Measurements from ENCODE around the gene ARAF.
"Not testable (repeated sequence)": the region's sequence is repeated elsewhere in the genome, so short reads cannot be mapped to it uniquely, and the experiment has no call there.

The ARAF gene

DNA sequence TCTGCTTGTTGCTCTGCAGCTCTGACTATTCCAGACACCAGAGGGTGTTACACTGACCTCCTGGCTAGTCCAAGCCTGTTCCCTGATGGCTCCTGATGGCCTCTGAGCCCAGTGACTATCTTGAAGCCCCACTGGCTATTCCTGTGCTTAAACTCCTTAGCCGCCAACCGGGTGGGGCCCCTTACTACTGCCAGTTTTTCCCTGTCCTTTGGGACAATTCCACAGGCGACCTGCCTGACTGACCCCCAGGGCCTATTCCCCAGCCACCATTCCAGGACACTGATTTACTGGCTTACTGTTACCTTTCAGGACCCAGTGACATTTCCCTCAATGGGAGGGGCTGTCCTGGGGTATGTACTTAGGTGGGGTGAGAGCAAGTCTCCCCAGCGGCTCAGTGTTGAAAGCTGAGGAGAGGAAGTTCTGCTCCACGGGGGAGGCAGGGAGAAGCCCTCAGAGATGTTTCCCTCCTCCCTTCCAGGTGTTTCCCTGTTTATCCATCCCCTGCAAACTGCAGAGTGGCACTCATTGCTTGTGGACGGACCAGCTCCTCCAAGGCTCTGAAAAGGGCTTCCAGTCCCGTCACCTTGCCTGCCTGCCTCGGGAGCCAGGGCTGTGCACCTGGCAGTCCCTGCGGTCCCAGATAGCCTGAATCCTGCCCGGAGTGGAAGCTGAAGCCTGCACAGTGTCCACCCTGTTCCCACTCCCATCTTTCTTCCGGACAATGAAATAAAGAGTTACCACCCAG lies 25.2 kb downstream of the ARAF start:
- DNase-seq (ENCODE audit: low spot score) = no peak

DNA sequence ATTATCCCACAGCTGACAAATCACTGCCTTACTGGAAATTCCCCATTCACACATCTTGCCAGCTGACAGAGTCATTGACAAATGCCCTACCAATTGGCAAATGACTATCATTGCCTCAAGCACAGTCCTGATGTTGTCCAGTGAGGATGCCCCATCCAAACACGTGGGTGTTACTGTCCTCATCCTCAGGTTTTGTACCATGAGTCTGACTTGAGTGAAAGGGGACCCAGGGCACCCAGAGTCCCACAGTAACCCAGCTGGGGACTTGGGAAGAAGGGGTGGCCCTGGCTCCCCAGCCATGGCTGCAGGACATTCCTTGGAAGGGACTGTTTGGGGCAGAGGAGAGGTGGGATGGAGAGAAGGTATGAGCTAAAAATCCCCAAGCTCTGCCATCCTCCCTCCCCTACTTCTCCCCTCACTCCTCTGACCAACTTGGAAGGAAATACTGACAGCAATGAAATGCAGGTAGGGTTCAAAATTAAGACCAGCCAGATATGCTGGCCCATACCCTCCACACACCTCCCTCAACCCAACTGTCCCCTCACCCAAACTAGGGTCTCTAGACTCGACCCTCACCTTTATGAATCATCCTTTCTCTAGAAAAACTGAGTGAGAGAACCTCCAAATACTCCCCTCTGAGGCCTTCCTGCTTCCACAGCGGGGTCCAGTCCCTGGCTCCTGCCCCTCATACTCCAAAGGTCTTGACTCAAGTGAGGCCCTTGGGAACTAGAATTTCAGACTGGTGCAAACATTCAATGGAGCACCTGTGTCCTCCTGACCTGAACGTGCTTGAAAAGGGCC lies 26.3 kb downstream of the ARAF start:
- DNase-seq (ENCODE audit: low spot score) = no peak

DNA sequence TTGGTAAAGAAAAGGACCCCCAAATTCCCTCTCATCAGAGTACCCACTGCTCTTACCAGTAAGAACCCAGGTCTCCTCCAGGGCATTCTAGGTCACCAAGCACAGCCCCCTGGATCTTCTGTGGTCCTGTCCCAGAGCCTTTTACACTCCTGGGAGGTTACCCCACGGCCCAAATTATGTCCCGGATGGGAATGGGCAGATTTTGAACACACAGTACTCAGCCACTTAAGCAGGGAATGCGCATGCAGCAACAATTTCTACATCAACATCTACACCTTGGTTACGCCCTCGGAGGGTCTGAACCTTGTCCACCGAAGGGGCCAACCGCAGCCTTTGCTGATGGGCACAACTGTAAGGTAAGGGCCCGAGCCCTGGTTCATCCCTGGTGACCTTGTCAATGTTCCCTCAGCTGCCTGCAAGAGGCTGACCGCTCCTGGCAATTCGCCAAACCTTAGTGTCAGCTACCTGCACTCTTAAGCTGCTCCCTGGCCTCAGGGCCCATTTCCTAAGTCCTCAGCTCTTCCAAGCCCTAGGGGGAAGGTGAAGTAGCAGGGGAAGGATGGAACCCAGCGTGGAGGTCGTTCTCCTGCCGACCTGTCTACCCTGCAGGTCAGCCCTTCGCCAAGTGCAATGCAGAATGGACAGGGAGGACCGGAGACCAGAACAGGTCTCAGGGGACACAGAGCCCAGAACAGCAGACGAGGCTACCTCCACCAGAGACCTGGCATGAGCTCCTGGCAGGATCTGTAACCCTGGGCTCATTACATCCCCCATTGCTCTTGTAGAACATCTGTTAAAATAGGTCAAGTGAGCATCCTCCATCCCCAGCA lies 27.1 kb downstream of the ARAF start:
- DNase-seq (ENCODE audit: low spot score) = no peak

DNA sequence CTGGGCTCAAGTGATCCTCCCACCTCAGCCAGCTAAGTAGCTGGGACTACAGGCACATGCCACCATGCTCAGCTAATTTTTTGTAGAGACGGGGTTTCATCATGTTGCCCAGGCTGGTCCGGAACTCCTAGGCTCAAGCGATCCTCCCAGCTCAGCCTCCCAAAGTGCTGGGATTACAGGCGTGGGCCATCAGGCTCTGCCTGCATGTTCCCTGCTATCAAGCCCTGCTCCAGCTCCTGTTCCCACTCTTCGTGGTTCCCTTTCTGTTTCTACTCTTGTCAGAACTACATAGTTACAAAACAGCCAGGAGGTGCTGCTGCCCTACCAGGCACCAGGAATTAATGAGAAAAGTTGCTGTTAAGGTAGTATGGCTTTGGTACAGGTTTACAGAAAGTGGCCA lies 30.0 kb downstream of the ARAF start:
- no peak for DNase-seq (ENCODE audit: low spot score)

DNA sequence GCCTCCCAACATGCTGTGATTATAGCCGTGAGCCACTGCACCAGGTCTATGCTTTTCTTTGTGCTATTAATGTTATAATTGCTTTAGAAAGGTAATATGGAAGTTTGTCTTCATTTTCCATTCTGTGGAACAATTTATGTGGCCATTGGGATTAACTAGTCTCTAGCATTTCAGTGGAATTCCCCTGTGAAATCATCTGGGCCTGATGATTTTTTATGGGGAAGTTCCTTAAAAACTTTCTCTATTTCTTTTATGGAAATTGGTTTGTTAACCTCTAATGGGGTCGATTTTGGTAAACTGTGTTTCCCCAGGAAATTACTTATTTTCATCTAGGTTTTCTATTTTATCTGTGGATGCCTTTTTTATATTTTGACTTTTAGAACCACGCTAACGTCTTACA lies 32.5 kb downstream of the ARAF start:
- no peak for DNase-seq (ENCODE audit: low spot score)

DNA sequence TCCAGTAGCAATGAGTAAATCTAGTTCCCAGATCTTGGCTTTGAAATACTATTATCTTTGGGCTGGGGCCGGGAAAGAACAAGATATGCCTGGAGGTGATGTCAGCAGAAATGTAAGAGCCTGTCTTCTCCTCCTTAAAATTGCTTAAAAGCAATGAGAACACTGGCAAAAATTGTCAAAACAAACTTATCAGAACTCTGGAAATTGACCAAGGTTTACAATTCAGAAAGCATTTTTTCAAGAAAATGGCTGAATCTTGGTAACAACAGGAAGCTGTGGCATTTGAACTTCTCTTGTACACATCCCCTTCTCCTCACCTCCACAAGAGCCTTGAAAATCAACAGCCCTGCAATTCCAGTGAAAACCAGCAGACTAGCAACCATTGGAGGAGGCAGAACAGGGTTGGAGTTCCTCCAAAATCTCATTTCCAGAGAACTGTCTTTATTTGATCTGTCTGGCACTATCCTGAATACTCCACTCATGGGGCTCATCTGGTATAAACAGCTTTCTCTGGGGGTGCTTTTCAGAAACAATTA lies 34.8 kb downstream of the ARAF start:
- DNase-seq (ENCODE audit: low spot score) = no peak

DNA sequence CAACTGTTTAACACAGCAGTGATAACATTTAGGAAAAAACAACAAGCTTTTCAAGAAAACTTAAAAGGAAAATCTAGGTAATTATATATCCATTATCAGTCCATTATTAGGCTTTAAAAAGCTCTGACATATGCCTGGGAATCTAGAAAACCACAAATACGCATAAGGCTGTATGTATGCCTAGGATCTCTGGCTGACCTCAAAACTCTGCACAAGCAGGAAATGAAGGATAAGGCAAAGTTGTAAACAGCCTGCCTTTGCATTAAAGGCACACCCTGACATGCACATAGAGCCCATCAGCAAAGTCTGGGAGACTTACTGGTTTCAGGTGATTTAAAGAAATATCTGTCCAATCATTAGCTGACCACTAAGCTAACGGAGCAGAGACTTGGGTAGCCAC lies 35.3 kb downstream of the ARAF start:
- DNase-seq (ENCODE audit: low spot score) = no peak

DNA sequence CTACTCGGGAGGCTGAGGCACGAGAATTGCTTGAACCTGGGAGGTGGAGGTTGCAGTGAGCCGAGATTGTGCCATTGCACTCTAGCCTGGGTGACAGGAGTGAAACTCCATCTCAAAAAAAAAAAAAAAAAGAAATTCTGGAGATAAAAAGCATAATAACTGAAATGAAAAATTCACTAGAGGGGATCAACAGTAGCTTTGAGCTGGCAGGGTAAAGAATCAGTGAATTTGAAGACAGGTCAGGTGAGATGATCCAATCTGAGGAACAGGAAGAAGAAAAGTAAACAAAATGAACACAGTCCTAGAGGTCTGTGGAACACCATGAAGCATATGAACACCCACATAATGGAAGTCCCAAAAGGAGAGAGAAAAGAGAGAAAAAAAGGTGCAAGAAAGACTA lies 36.2 kb downstream of the ARAF start:
- DNase-seq (ENCODE audit: low spot score) = no peak

DNA sequence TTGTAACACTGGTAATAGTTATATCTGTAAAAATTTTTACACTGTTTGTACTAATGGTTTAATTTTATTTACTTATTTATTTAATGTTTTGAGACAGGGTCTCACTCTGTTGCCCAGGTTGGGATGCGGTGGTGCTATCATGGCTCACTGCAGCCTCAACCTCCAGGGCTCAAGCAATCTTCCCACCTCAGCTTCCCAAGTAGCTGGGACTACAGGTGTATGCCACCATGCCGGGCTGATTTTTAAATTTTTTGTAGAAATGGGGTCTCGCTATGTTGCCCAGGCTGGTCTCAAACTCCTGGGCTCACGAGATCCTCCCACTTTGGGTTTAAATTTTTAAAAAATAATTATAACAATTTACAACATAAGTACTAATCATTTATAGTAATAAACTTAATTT lies 42.1 kb downstream of the ARAF start:
- DNase-seq (ENCODE audit: low spot score) = not testable (repeated sequence)

DNA sequence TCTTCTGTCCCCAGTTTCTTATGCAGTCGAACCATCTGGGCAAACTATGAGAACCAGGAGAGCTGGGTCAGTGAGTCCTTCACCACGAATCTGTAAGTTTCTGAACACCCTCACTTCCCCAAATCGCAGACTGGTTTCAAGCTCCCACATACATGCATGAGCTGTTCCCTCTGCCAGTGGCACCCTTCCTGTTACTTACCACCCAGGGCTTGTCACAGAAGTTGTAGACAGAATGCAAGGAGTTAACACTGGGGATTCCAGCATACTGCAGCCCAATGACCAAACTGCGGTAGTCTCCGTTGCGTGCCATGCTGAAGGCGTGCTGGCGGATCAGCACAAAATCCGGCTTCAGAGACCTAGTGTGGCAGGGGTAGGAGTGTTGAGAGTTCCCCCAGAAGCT lies 44.0 kb downstream of the ARAF start:
- DNase-seq (ENCODE audit: low spot score) = no peak

DNA sequence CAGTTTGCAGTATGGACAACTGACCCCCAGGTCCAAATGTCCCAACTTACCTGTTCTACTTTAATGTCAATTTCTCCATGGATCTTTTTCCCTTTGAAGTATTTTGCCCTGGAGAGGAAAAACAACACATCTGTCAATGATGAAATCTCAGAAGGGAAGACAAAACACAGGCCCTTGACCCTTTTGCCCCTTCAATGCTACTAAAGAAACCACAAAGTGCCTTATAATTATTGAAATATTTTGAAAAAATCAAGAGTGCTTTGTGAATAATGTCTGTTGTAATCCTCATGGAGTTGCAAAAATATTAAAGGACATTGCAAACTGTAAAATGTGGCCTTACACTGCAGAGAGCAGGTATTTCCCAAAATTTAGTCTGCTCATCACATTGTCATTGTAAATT lies 46.1 kb downstream of the ARAF start:
- DNase-seq (ENCODE audit: low spot score) = no peak

DNA sequence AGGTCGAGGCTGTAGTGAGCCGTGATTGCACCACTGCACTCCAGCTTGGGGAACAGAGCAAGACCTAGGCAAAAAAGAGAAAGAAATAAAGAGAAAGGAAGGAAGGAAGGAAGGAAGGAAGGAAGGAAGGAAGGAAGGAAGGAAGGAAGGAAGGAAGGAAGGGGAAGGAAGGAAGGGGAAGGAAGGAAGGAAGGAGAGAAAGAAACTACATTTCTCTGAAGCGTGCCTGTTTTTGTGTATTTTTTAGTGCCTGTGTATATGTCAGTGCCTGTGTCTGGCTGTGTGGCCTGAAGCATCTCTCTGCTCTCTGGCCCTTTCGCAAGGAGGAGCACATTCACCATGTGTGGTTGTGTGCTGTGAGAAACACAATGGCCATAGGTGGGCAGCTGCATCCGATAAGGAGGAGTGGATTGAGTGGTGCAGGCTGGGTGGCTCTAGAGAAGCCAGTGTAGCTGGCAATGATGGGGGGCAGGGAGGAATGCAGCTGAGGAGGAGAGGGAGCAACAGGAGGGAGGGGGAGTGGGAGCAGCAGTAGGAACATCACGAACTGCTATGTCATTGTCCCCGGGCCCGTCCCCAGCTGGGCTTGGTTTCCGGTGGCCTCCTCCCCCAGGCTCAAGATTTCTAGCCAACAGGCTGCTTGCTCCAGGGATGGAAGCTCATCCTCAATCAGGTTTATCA lies 47.3 kb downstream of the ARAF start:
- no peak for DNase-seq (ENCODE audit: low spot score)

DNA sequence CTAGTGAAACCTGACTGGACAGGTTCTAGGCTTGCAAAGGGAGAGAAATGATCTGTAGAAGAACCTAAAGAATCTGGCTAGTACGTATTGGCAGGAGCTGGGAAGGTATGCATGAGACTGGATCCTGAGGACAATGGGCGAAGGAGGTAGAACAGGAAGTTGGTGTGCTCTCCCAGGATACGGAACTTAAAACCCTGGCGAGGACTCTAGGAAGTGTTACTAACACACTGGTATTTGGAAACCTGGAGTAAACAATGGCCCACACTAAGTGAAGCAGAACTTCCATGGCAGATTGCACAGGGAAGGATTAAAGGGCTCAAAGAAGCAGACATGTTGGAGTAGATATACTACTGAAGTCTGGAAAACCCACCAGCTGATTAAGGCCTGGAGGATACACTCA lies 49.5 kb downstream of the ARAF start:
- DNase-seq (ENCODE audit: low spot score) = no peak

DNA sequence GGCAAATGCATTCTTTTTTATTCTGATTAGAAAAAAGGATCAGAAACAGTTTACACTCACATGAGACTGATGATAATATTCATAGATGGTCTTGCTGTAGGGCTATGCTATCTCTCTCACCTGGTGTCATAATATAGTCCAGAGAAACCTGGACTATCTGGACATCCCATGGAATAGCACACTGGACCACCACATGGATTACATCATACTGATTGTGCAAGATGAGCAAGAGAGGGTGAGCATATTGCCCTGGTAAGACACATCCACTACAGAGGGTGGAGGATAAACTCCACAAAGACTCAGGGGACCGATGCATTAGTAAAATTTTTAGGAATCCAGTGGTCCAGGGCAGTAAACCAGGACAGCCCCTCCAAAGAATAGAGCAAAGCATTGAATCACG lies 50.5 kb downstream of the ARAF start:
- no peak for DNase-seq (ENCODE audit: low spot score)

DNA sequence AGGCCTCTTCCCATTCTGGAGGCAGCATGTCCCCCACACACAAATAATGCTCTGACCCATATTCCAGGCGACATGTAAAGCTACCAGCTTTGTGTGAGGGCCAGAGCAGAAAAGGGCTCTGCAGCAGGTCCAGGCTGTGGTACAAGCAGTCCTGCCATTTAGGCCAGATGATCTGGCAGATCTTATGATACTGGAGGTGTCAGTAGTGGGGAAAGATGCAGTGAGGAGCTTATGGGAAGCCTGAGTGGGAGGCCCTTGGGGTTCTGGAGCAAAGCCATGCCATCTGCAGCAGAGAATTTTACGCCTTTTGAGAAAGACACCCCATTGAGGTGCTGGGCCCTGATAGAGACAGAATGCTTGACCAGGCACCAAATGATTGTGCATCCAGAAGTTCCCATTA lies 50.9 kb downstream of the ARAF start:
- DNase-seq (ENCODE audit: low spot score) = no peak

DNA sequence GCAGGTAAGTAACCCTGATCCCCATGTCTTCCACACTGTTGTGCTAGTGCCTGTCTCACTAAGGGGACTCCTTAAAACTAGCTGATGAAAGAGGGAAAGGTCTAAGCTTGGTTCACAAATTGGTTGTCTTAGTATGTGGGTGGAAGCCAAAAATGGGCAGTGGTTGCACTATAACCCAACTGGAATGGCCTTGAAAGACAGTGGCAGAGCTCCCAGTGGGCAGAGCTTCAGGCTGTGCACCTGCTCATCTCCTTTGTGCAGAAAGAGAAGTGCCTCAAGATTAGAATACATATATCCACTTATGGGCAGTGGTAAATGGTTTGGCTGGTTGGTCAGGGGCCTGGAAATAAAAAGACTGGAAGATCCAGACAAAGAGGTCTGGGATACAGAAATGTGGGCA lies 51.4 kb downstream of the ARAF start:
- no peak for DNase-seq (ENCODE audit: low spot score)

DNA sequence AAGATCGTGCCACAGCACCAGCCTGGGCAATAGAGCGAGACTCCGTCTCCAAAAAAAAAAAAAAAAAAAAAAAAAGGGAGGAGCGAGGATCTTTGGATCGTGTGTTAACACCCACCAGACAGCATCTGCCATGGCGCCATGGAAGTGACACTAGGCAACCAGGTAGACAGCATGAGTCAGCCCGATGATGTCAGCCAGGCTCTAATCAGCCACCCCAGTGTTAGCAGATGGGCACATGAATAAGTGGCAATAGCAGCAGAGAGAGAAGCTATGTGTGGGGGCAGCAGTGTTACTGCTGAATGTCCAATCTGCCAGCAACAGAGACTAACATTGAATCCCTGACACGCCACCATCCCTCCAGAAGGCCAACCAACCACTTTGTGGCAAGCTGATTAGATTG lies 52.1 kb downstream of the ARAF start:
- DNase-seq (ENCODE audit: low spot score) = peak; percentile 29

DNA sequence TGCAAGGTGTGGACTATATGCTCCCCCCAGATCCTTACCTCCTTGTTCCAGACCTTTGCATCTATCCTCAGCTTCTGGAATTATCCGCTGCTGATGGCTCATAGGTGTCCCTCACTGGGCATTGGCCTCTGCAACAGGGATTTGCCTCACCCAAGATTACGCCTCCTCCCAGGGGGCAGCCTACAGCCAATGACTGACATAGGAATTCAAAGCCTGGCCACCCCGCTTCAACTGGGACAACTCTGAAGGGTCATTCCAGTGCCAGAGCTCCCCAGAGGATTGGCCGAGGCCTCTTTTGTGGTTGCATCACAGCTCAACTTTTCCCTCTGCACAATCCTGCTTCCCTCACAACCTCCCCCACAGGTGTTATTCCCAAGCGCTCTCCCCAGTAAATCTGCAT lies 53.6 kb downstream of the ARAF start:
- no peak for DNase-seq (ENCODE audit: low spot score)

DNA sequence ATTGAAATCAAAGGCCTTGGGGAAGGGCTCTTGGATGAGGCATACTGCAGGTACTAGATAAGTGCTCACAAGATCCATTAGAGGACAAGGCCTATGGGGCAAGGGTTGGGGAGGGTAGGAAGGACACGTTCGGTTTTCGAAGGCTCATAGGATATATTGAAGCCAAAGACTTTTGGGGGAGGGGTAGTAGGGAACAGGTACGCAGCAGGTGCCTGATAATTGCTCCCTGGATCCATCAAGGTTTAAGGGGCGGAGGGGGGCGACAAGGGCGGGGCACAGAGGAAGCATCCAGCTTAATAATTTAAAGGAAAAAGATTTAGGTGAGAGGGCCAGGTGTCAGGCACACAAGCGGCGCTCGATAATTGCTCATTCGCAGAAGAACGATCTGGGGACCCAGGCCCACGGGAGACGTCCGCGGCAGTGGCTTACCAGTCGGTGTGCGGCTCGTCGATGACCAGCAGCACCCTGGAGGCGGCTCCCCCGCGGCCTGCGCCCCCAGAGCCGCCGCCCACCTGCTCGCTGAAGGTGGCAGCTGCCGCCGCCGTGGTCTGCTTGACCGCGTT lies 58.0 kb downstream of the ARAF start:
- DNase-seq (ENCODE audit: low spot score) = no peak

DNA sequence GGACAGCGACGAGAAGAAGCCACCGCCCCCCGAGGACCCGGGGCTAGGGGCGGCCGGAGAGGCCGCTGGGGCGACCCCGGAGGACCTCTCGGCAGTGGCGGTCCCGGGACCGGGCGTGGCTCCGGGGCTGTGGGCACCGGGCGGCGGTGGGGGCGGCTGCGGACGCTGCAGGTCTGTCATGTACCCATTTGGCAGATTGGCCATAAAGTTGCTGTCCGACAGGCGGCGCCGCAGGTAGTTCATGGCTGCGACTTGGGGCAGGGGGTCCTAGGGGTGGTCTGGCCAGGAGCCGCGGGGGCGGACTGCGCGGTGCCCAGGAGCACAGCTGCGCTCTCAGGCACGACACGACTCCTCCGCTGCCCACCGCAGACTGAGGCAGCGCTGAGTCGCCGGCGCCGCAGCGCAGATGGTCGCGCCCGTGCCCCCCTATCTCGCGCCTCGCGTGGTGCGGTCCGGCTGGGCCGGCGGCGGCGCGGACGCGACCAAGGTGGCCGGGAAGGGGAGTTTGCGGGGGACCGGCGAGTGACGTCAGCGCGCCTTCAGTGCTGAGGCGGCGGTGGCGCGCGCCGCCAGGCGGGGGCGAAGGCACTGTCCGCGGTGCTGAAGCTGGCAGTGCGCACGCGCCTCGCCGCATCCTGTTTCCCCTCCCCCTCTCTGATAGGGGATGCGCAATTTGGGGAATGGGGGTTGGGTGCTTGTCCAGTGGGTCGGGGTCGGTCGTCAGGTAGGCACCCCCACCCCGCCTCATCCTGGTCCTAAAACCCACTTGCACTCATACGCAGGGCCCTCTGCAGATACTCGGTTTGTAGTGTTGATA lies 58.7 kb downstream of the ARAF start, which contains the start of gene SYN1:
SYN1 (minus strand) TSS at position 372 of the 817 bp plus-strand sequence; CDS start at position 243, 129 bp downstream.
- DNase-seq (ENCODE audit: low spot score) = peak; percentile 79

DNA sequence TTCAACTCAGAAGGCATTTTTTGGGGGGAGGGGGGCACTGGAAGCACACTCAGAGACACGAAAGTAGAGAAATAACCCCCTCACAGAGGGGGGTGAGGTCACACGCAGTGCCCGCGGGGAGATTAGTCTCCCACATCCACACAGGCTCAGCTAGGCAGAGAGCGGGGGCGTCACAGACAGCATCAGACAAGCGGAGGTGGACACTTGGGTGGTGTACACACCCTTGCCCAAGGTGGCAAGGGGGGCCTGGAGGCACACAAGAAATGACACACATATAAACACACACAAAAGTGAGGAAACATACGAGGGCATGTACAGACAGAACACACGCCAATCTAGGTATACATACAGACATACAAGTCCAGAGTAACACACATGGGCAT lies 59.3 kb downstream of the ARAF start:
- DNase-seq (ENCODE audit: low spot score) = no peak

Measured in SW480 (cell line).